PC-9 (cell line): ENCODE measurements around the gene MFSD6. TPM values are rescaled to one million over a fixed set of nuclear protein-coding genes. Genes with fewer than 3 reads are reported as not detected.

Experiments
- BruUV-seq: library from RNA; stranded (reverse); fragments of 400-500 nt; replicated peaks from 2 replicates; lab custom pipeline; 2021; lab: Mats Ljungman, UMichigan
- CTCF ChIA-PET: fragments of 300-600 bp; sonication (Branson Sonifier 250); formaldehyde crosslinking; loops from one replicate; lab custom pipeline; 2022; ENCODE audit warnings: antibody characterized with exemption; lab: Charles Lee
- POLR2A ChIA-PET: fragments of 300-600 bp; sonication (Branson Sonifier 250); formaldehyde crosslinking; loops from one replicate; lab custom pipeline; 2022; ENCODE audit warnings: antibody characterized with exemption; ENCODE audit not compliant: unreplicated experiment; lab: Charles Lee
- DNase-seq, 2 experiments: peaks; one replicate each; pipeline versions ENCODE4 v3.0.0 to v3.0.0-alpha.2; 2015 to 2022; ENCODE audit warnings: mixed read lengths in 1 of 2
- H2AFZ ChIP-seq: fragments of 200-600 bp; sonication (generic); 2 replicates; pipeline ENCODE4 v1.8.1; 2017; ENCODE audit warnings: antibody characterized with exemption
- H3F3A ChIP-seq: fragments of 200-600 bp; sonication (generic); 2 replicates; pipeline ENCODE4 v1.8.1; 2017; ENCODE audit warnings: antibody characterized with exemption, mild to moderate bottlenecking, low read depth; ENCODE audit not compliant: insufficient read depth
- H3K27ac ChIP-seq: fragments of 200-600 bp; sonication (generic); 2 replicates; pipeline ENCODE4 v1.6.1; 2016; ENCODE audit warnings: mixed run types
- H3K27me3 ChIP-seq: fragments of 200-600 bp; sonication (generic); 2 replicates; pipeline ENCODE4 v1.6.1; 2016; ENCODE audit warnings: low read depth, mixed run types; ENCODE audit not compliant: insufficient read depth
- H3K36me3 ChIP-seq: fragments of 200-600 bp; sonication (generic); 2 replicates; pipeline ENCODE4 v1.6.1; 2016; ENCODE audit warnings: low read depth, mixed run types
- H3K4me1 ChIP-seq: fragments of 200-600 bp; sonication (generic); replicated peaks from 2 replicates; pipeline ENCODE4 v1.6.1; 2016; ENCODE audit warnings: mixed run types; ENCODE audit not compliant: insufficient read depth
- H3K4me2 ChIP-seq: fragments of 200-600 bp; sonication (generic); 2 replicates; pipeline ENCODE4 v1.6.1; 2017; ENCODE audit warnings: mixed run types
- H3K4me3 ChIP-seq: fragments of 200-600 bp; sonication (generic); 2 replicates; pipeline ENCODE4 v1.6.1; 2016; ENCODE audit warnings: mixed run types
- H3K79me2 ChIP-seq: fragments of 200-600 bp; sonication (generic); 2 replicates; pipeline ENCODE4 v1.6.1; 2017; ENCODE audit warnings: low read depth, mixed run types
- H3K9me2 ChIP-seq: fragments of 200-600 bp; sonication (generic); 2 replicates; pipeline ENCODE4 v1.8.1; 2017; ENCODE audit warnings: mild to moderate bottlenecking; ENCODE audit not compliant: insufficient read depth
- H3K9me3 ChIP-seq: fragments of 200-600 bp; sonication (generic); 2 replicates; pipeline ENCODE4 v1.8.1; 2016; ENCODE audit warnings: low read depth; ENCODE audit not compliant: insufficient read depth
- H4K20me1 ChIP-seq: fragments of 200-600 bp; sonication (generic); 2 replicates; pipeline ENCODE4 v1.8.1; 2017; ENCODE audit not compliant: insufficient read depth
- CTCF ChIP-seq: fragments of 200-600 bp; sonication (generic); conservative IDR thresholded peaks from 2 replicates; pipeline ENCODE4 v1.6.1; 2017; ENCODE audit warnings: mixed run types, antibody characterized with exemption, mild to moderate bottlenecking, moderate library complexity
- EZH2 ChIP-seq: fragments of 200-600 bp; sonication (generic); IDR thresholded peaks from 2 replicates; pipeline ENCODE4 v1.8.0; 2017; ENCODE audit warnings: antibody characterized with exemption, low read depth
- intact Hi-C: fragments of 100-400 bp; cut with micrococcal nuclease; formaldehyde crosslinking; loops from one replicate; pipeline ENCODE4 v1.10.0; 2022; ENCODE audit not compliant: unreplicated experiment
- total RNA-seq: library from RNA; stranded (reverse); gene quantifications from 2 replicates; pipeline ENCODE4 v1.2.3, GENCODE V29; 2021

The MFSD6 gene
- total RNA-seq, 1 experiment from 2014 or later, result 15.6 TPM

- no peak for DNase-seq
- Histone ChIP-seq H2AFZ (no peak overlapping the region), H3K9me2 (no peaks in the 10 kb centered on the region), H3K4me2 (no peak overlapping the region), H3K27me3 (no peaks in the 10 kb centered on the region), H3F3A (no peaks in the 10 kb centered on the region), H4K20me1 (no peaks in the 10 kb centered on the region), H3K4me1 (no peaks in the 10 kb centered on the region), H3K4me3 (no peak overlapping the region), H3K36me3 (no peaks in the 10 kb centered on the region), H3K9me3 (no peaks in the 10 kb centered on the region), H3K27ac (no peak overlapping the region), H3K79me2 (no peaks in the 10 kb centered on the region)
- BruUV-seq, result no TSS peak
- intact Hi-C loops, result no loop called here
- TF ChIP-seq CTCF (no peak), EZH2 (no peak)
- ChIA-PET POLR2A (interaction anchor here (0.6 kb wide), 1 partner anchor 28 kb away, joined by 3 read pairs; no protein-coding TSS in a partner anchor), CTCF (no interaction called here)
These were observed 41.8 kb downstream of the MFSD6 start for GRCh38 chr2:190449925-190450324.

GRCh38 chr2:190450363-190450762 is 42.2 kb downstream of the MFSD6 start:
- Histone ChIP-seq H3K36me3 (no peaks in the 10 kb centered on the region), H3K4me2 (no peak overlapping the region), H3K9me2 (no peaks in the 10 kb centered on the region), H3K9me3 (no peaks in the 10 kb centered on the region), H2AFZ (no peak overlapping the region), H3K4me1 (no peaks in the 10 kb centered on the region), H3K79me2 (no peaks in the 10 kb centered on the region), H3K27ac (no peak overlapping the region), H3K4me3 (no peak overlapping the region), H3K27me3 (no peaks in the 10 kb centered on the region), H4K20me1 (no peaks in the 10 kb centered on the region), H3F3A (no peaks in the 10 kb centered on the region)
- no peak for DNase-seq
- ChIA-PET CTCF (no interaction called here), POLR2A (interaction anchor here (0.6 kb wide), 2 partner anchors 27 to 62 kb away, joined by 3 to 5 read pairs; no protein-coding TSS in a partner anchor)
- TF ChIP-seq EZH2 (no peak), CTCF (no peak)
- intact Hi-C loops, result no loop called here
- BruUV-seq, result no TSS peak

- H3K9me3 ChIP-seq, result no peaks in the 10 kb centered on the region
- no peaks in the 10 kb centered on the region for H3F3A ChIP-seq
- no peak for DNase-seq
- no peaks in the 10 kb centered on the region for H3K27me3 ChIP-seq
- ChIA-PET POLR2A (no interaction called here), CTCF (no interaction called here)
- H3K9me2 ChIP-seq, result no peaks in the 10 kb centered on the region
- no TSS peak for BruUV-seq
- no peak overlapping the region for H3K4me2 ChIP-seq
- H3K4me3 ChIP-seq, result no peak overlapping the region
- no peaks in the 10 kb centered on the region for H3K4me1 ChIP-seq
- intact Hi-C loops, result no loop called here
- H3K27ac ChIP-seq, result no peak overlapping the region
- no peaks in the 10 kb centered on the region for H3K36me3 ChIP-seq
- TF ChIP-seq EZH2 (no peak), CTCF (no peak)
- H4K20me1 ChIP-seq, result no peaks in the 10 kb centered on the region
- H3K79me2 ChIP-seq, result no peaks in the 10 kb centered on the region
- H2AFZ ChIP-seq, result no peak overlapping the region
These were observed 43.5 kb downstream of the MFSD6 start for GRCh38 chr2:190451561-190452176.
